ENCODE results near the gene RASSF1. TPM values are rescaled to one million over a fixed set of nuclear protein-coding genes. Genes with fewer than 3 reads are reported as not detected.

The RASSF1 gene
- total and polyA plus RNA-seq, 2 of the 13 experiments (the other 11 are each of a cell fraction or from before 2014, with no cell fraction given): 10.2 to 27.5 TPM

DNA sequence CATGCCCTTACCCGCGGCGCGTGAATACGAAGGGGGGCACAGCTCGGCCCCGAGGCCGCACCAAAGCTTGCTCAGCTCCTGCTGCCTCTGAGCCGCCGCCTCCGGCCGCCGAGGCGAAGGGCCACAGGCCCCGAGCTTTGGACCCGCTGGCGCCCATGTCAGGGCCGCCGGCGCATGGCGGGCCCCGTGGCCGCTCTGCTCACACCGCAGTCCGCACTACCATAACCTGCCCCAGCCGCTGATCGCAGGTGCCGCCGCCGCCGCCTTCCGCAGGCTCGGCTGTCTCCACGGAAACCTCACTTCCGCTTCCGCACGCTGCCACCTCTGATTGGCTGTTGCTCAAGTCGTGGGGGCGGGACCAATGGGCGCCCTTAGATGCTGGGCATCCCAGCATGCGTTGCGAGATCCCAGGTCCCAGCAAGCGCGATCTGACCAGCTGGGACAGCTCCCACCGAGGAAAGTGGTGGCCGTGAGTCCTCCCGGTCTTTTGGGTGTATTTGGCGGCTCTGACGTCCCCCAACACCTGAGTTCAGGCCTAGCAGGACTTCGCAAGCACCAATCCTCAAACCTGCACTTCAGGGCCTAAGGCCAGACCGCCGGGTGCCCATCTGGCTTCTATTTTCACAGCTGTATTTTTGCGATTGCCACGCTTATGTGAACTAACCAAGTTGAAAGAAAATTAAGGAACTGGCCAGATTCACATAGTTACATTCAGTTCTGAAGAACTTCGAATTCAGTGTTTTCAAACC lies 12.5 kb downstream of the RASSF1 start, which contains the start of gene TUSC2 (continued):
- TF ChIP-seq MXD4 (CRISPR knock-in tag; IDR thresholded peaks at IDR 0.05) (peak; percentile 89), ASH2L (IDR thresholded peaks at IDR 0.05; ENCODE audit: insufficient read length, low read depth, low read length) (peak; percentile 80), ELF1 (CRISPR knock-in tag; IDR thresholded peaks at IDR 0.05) (peak; percentile 92), PPARG (CRISPR knock-in tag; conservative IDR thresholded peaks at IDR 0.05) (0 out of 2 replicates have a peak, but pooled peaks have one; percentile 13), ZNF354B (CRISPR knock-in tag; IDR thresholded peaks at IDR 0.05) (no peak), RELA (CRISPR knock-in tag; IDR thresholded peaks at IDR 0.05) (no peak), KLF13 (CRISPR knock-in tag; IDR thresholded peaks at IDR 0.05) (no peak), THYN1 (CRISPR knock-in tag; IDR thresholded peaks at IDR 0.05; ENCODE audit: borderline replicate concordance, low read depth) (no peak), MTF2 (CRISPR knock-in tag; IDR thresholded peaks at IDR 0.05; ENCODE audit: borderline replicate concordance) (no peak), ZBTB1 (CRISPR knock-in tag; IDR thresholded peaks at IDR 0.05; ENCODE audit: borderline replicate concordance) (no peak), PLRG1 (conservative IDR thresholded peaks at IDR 0.05) (no peak), DR1 (CRISPR knock-in tag; IDR thresholded peaks at IDR 0.05) (peak; percentile 82), ELF3 (CRISPR knock-in tag; IDR thresholded peaks at IDR 0.05) (0 out of 2 replicates have a peak, but pooled peaks have one; percentile 38), ZFP36L1 (CRISPR knock-in tag; IDR thresholded peaks at IDR 0.05) (no peak), MEIS2 (CRISPR knock-in tag; IDR thresholded peaks at IDR 0.05) (peak; percentile 54; the same call in 1 of the 2 replicates), RFX5 (IDR thresholded peaks at IDR 0.05; ENCODE audit: low read depth, low read length) (peak; percentile 38; the same call in 1 of the 2 replicates), ZNF230 (CRISPR knock-in tag; IDR thresholded peaks at IDR 0.05) (0 out of 2 replicates have a peak, but pooled peaks have one; percentile 64)
- TF ChIP-seq, protein P1, sequence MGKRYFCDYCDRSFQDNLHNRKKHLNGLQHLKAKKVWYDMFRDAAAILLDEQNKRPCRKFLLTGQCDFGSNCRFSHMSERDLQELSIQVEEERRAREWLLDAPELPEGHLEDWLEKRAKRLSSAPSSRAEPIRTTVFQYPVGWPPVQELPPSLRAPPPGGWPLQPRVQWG (CRISPR knock-in tag; IDR thresholded peaks at IDR 0.05; ENCODE audit: borderline replicate concordance, low read depth): no peak
- TF ChIP-seq, protein P2, sequence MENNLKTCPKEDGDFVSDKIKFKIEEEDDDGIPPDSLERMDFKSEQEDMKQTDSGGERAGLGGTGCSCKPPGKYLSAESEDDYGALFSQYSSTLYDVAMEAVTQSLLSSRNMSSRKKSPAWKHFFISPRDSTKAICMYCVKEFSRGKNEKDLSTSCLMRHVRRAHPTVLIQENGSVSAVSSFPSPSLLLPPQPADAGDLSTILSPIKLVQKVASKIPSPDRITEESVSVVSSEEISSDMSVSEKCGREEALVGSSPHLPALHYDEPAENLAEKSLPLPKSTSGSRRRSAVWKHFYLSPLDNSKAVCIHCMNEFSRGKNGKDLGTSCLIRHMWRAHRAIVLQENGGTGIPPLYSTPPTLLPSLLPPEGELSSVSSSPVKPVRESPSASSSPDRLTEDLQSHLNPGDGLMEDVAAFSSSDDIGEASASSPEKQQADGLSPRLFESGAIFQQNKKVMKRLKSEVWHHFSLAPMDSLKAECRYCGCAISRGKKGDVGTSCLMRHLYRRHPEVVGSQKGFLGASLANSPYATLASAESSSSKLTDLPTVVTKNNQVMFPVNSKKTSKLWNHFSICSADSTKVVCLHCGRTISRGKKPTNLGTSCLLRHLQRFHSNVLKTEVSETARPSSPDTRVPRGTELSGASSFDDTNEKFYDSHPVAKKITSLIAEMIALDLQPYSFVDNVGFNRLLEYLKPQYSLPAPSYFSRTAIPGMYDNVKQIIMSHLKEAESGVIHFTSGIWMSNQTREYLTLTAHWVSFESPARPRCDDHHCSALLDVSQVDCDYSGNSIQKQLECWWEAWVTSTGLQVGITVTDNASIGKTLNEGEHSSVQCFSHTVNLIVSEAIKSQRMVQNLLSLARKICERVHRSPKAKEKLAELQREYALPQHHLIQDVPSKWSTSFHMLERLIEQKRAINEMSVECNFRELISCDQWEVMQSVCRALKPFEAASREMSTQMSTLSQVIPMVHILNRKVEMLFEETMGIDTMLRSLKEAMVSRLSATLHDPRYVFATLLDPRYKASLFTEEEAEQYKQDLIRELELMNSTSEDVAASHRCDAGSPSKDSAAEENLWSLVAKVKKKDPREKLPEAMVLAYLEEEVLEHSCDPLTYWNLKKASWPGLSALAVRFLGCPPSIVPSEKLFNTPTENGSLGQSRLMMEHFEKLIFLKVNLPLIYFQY (CRISPR knock-in tag; IDR thresholded peaks at IDR 0.05; ENCODE audit: borderline replicate concordance): no peak; the same call in 1 of the 2 replicates
- TF ChIP-seq, protein P3, sequence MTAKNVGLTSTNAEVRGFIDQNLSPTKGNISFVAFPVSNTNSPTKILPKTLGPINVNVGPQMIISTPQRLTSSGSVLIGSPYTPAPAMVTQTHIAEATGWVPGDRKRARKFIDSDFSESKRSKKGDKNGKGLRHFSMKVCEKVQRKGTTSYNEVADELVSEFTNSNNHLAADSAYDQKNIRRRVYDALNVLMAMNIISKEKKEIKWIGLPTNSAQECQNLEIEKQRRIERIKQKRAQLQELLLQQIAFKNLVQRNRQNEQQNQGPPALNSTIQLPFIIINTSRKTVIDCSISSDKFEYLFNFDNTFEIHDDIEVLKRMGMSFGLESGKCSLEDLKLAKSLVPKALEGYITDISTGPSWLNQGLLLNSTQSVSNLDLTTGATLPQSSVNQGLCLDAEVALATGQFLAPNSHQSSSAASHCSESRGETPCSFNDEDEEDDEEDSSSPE (CRISPR knock-in tag; IDR thresholded peaks at IDR 0.05): peak; percentile 65
- TF ChIP-seq, protein P4, sequence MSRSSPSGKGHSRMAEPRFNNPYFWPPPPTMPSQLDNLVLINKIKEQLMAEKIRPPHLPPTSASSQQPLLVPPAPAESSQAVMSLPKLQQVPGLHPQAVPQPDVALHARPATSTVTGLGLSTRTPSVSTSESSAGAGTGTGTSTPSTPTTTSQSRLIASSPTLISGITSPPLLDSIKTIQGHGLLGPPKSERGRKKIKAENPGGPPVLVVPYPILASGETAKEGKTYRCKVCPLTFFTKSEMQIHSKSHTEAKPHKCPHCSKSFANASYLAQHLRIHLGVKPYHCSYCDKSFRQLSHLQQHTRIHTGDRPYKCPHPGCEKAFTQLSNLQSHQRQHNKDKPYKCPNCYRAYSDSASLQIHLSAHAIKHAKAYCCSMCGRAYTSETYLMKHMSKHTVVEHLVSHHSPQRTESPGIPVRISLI (CRISPR knock-in tag; IDR thresholded peaks at IDR 0.05; ENCODE audit: borderline replicate concordance): no peak
- TF ChIP-seq, protein P5, sequence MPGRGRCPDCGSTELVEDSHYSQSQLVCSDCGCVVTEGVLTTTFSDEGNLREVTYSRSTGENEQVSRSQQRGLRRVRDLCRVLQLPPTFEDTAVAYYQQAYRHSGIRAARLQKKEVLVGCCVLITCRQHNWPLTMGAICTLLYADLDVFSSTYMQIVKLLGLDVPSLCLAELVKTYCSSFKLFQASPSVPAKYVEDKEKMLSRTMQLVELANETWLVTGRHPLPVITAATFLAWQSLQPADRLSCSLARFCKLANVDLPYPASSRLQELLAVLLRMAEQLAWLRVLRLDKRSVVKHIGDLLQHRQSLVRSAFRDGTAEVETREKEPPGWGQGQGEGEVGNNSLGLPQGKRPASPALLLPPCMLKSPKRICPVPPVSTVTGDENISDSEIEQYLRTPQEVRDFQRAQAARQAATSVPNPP (CRISPR knock-in tag; IDR thresholded peaks at IDR 0.05): 0 out of 2 replicates have a peak, but pooled peaks have one; percentile 5
